ENCODE measurements around the gene SEPTIN11.

The SEPTIN11 gene

DNA sequence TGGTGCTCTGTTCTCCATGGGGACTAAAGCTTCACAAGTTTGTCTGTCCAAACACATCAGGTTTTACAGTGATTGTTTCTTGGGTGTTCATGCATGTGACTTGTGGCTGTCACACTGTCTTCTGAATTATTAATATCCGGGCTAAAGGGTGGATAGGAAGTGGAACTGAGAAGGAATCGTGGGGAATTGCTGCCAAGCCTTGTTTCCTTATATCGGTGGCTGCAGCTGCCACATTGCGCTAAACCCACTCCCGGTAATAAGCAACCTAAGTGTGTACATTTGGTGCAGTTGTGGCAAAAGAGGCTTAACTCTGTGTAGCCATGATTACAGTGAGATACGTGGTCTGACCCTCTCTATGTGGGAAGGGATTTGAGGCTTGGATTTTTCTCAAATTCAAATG, 30.7 kb downstream of the SEPTIN11 start:
- no peak for TF ChIP-seq OSR1 (CRISPR knock-in tag; IDR thresholded peaks at IDR 0.05)
- TF ChIP-seq TOX (CRISPR knock-in tag; IDR thresholded peaks at IDR 0.05; ENCODE audit: borderline replicate concordance): no peak
- no peak for TF ChIP-seq ZFP30 (CRISPR knock-in tag; IDR thresholded peaks at IDR 0.05)
- no peak for TF ChIP-seq GLIS3 (CRISPR knock-in tag; IDR thresholded peaks at IDR 0.05)
- TF ChIP-seq ARNTL (CRISPR knock-in tag; IDR thresholded peaks at IDR 0.05; ENCODE audit: borderline replicate concordance, low read depth): no peak
- TF ChIP-seq, protein P1, sequence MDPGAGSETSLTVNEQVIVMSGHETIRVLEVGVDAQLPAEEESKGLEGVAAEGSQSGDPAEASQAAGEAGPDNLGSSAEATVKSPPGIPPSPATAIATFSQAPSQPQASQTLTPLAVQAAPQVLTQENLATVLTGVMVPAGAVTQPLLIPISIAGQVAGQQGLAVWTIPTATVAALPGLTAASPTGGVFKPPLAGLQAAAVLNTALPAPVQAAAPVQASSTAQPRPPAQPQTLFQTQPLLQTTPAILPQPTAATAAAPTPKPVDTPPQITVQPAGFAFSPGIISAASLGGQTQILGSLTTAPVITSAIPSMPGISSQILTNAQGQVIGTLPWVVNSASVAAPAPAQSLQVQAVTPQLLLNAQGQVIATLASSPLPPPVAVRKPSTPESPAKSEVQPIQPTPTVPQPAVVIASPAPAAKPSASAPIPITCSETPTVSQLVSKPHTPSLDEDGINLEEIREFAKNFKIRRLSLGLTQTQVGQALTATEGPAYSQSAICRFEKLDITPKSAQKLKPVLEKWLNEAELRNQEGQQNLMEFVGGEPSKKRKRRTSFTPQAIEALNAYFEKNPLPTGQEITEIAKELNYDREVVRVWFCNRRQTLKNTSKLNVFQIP (CRISPR knock-in tag; IDR thresholded peaks at IDR 0.05; ENCODE audit: borderline replicate concordance, low read depth): no peak
- no peak for TF ChIP-seq CSRNP3 (CRISPR knock-in tag; IDR thresholded peaks at IDR 0.05)
- TF ChIP-seq, protein P2, sequence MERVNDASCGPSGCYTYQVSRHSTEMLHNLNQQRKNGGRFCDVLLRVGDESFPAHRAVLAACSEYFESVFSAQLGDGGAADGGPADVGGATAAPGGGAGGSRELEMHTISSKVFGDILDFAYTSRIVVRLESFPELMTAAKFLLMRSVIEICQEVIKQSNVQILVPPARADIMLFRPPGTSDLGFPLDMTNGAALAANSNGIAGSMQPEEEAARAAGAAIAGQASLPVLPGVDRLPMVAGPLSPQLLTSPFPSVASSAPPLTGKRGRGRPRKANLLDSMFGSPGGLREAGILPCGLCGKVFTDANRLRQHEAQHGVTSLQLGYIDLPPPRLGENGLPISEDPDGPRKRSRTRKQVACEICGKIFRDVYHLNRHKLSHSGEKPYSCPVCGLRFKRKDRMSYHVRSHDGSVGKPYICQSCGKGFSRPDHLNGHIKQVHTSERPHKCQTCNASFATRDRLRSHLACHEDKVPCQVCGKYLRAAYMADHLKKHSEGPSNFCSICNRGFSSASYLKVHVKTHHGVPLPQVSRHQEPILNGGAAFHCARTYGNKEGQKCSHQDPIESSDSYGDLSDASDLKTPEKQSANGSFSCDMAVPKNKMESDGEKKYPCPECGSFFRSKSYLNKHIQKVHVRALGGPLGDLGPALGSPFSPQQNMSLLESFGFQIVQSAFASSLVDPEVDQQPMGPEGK (CRISPR knock-in tag; IDR thresholded peaks at IDR 0.05; ENCODE audit: borderline replicate concordance): no peak
- TF ChIP-seq, protein P3, sequence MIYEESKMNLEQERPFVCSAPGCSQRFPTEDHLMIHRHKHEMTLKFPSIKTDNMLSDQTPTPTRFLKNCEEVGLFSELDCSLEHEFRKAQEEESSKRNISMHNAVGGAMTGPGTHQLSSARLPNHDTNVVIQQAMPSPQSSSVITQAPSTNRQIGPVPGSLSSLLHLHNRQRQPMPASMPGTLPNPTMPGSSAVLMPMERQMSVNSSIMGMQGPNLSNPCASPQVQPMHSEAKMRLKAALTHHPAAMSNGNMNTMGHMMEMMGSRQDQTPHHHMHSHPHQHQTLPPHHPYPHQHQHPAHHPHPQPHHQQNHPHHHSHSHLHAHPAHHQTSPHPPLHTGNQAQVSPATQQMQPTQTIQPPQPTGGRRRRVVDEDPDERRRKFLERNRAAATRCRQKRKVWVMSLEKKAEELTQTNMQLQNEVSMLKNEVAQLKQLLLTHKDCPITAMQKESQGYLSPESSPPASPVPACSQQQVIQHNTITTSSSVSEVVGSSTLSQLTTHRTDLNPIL (CRISPR knock-in tag; IDR thresholded peaks at IDR 0.05; ENCODE audit: low read depth): no peak
- no peak for TF ChIP-seq RARB (CRISPR knock-in tag; IDR thresholded peaks at IDR 0.05)
- no peak for TF ChIP-seq ZFP3 (CRISPR knock-in tag; IDR thresholded peaks at IDR 0.05)
- TF ChIP-seq ZNF70 (CRISPR knock-in tag; IDR thresholded peaks at IDR 0.05): no peak
- TF ChIP-seq ZNF565 (CRISPR knock-in tag; conservative IDR thresholded peaks at IDR 0.05; ENCODE audit: low read depth): no peak
- TF ChIP-seq TCF4 (CRISPR knock-in tag; IDR thresholded peaks at IDR 0.05; ENCODE audit: borderline replicate concordance): no peak
- TF ChIP-seq ZNF8 (CRISPR knock-in tag; IDR thresholded peaks at IDR 0.05): no peak
- TF ChIP-seq ZC3H10 (CRISPR knock-in tag; IDR thresholded peaks at IDR 0.05): no peak
- no peak for TF ChIP-seq BACH2 (CRISPR knock-in tag; IDR thresholded peaks at IDR 0.05; ENCODE audit: borderline replicate concordance)
- TF ChIP-seq, protein P4, sequence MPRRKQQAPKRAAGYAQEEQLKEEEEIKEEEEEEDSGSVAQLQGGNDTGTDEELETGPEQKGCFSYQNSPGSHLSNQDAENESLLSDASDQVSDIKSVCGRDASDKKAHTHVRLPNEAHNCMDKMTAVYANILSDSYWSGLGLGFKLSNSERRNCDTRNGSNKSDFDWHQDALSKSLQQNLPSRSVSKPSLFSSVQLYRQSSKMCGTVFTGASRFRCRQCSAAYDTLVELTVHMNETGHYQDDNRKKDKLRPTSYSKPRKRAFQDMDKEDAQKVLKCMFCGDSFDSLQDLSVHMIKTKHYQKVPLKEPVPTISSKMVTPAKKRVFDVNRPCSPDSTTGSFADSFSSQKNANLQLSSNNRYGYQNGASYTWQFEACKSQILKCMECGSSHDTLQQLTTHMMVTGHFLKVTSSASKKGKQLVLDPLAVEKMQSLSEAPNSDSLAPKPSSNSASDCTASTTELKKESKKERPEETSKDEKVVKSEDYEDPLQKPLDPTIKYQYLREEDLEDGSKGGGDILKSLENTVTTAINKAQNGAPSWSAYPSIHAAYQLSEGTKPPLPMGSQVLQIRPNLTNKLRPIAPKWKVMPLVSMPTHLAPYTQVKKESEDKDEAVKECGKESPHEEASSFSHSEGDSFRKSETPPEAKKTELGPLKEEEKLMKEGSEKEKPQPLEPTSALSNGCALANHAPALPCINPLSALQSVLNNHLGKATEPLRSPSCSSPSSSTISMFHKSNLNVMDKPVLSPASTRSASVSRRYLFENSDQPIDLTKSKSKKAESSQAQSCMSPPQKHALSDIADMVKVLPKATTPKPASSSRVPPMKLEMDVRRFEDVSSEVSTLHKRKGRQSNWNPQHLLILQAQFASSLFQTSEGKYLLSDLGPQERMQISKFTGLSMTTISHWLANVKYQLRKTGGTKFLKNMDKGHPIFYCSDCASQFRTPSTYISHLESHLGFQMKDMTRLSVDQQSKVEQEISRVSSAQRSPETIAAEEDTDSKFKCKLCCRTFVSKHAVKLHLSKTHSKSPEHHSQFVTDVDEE (CRISPR knock-in tag; IDR thresholded peaks at IDR 0.05): no peak
- TF ChIP-seq PPARA (CRISPR knock-in tag; IDR thresholded peaks at IDR 0.05; ENCODE audit: borderline replicate concordance): no peak
- no peak for ATAC-seq

DNA sequence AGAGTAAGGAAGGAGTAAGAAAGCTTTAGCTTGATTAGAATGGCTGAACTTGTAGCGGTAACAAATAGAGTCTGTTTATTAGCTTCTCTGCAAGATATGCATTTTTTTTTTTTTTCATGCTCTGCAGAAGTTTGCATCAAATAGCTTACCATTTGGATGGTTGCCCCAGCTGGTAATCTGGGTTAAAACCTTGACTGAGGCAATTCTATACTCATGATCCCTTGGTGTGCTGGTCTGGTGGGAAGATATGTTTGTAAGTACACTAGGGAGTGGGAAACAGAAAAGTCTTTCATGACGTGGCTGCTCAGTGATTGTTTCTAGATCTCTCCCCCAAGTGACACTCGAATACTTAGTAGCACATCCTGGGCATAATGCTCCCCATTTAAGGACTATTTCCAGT, 32.1 kb downstream of the SEPTIN11 start:
- TF ChIP-seq TCF4 (CRISPR knock-in tag; IDR thresholded peaks at IDR 0.05; ENCODE audit: borderline replicate concordance) (no peak), ZFP3 (CRISPR knock-in tag; IDR thresholded peaks at IDR 0.05) (no peak), ZNF8 (CRISPR knock-in tag; IDR thresholded peaks at IDR 0.05) (no peak), TOX (CRISPR knock-in tag; IDR thresholded peaks at IDR 0.05; ENCODE audit: borderline replicate concordance) (no peak), BACH2 (CRISPR knock-in tag; IDR thresholded peaks at IDR 0.05; ENCODE audit: borderline replicate concordance) (no peak), OSR1 (CRISPR knock-in tag; IDR thresholded peaks at IDR 0.05) (no peak), ISL1 (CRISPR knock-in tag; IDR thresholded peaks at IDR 0.05) (no peak), ESRRG (CRISPR knock-in tag; IDR thresholded peaks at IDR 0.05) (no peak), CSDC2 (CRISPR knock-in tag; IDR thresholded peaks at IDR 0.05) (no peak), ZNF565 (CRISPR knock-in tag; conservative IDR thresholded peaks at IDR 0.05; ENCODE audit: low read depth) (no peak)
- TF ChIP-seq, protein P1 (CRISPR knock-in tag; IDR thresholded peaks at IDR 0.05; ENCODE audit: borderline replicate concordance, low read depth): no peak
- TF ChIP-seq, protein P2 (CRISPR knock-in tag; IDR thresholded peaks at IDR 0.05; ENCODE audit: borderline replicate concordance): no peak
- no peak for ATAC-seq
